ENCODE results near the gene DSCAM.
"Not testable (repeated sequence)": the region's sequence is repeated elsewhere in the genome, so short reads cannot be mapped to it uniquely, and the experiment has no call there.

The DSCAM gene

GRCh38 chr21:40846587-40847411 lies at the start of gene DSCAM:
Gene DSCAM, minus strand, starts transcription at chr21:40847158. Its CDS starts 497 bp downstream, at chr21:40846661.
- DNase-seq: no peak

- not testable (repeated sequence) for DNase-seq
Measured at GRCh38 chr21:40895697-40896096, 48.7 kb upstream of the DSCAM start.

- no peak for DNase-seq
Measured at GRCh38 chr21:40886931-40887330, 40.0 kb upstream of the DSCAM start.

- DNase-seq: no peak
Measured at GRCh38 chr21:40886006-40886405, 39.0 kb upstream of the DSCAM start.

GRCh38 chr21:40882192-40882915 lies 35.4 kb upstream of the DSCAM start:
- DNase-seq: no peak

GRCh38 chr21:40881767-40882166 lies 34.8 kb upstream of the DSCAM start:
- no peak for DNase-seq

GRCh38 chr21:40871099-40871498 lies 24.1 kb upstream of the DSCAM start:
- DNase-seq: no peak

GRCh38 chr21:40863839-40864238 lies 16.9 kb upstream of the DSCAM start:
- DNase-seq: no peak

- no peak for DNase-seq
Measured at GRCh38 chr21:40858517-40858916, 11.6 kb upstream of the DSCAM start.

- no peak for DNase-seq
Measured at GRCh38 chr21:40853956-40854688, 7.2 kb upstream of the DSCAM start.

GRCh38 chr21:40852563-40852962 lies 5.6 kb upstream of the DSCAM start:
- no peak for DNase-seq

- DNase-seq: no peak
Measured at GRCh38 chr21:40851749-40852148, 4.8 kb upstream of the DSCAM start.

GRCh38 chr21:40850071-40850470 lies 3.1 kb upstream of the DSCAM start:
- no peak for DNase-seq

- no peak for DNase-seq
Measured at GRCh38 chr21:40847951-40848350, 993 bp upstream of the DSCAM start.

- no peak for DNase-seq
Measured at GRCh38 chr21:40846103-40846502, 855 bp downstream of the DSCAM start.

GRCh38 chr21:40845441-40845995 lies 1.4 kb downstream of the DSCAM start:
- DNase-seq: no peak

- DNase-seq: no peak
Measured at GRCh38 chr21:40844935-40845334, 2.0 kb downstream of the DSCAM start.

GRCh38 chr21:40842197-40842552 lies 4.8 kb downstream of the DSCAM start:
- DNase-seq: no peak

GRCh38 chr21:40841524-40842196 lies 5.3 kb downstream of the DSCAM start:
- DNase-seq: no peak

- DNase-seq: no peak
Measured at GRCh38 chr21:40840401-40841125, 6.4 kb downstream of the DSCAM start.

GRCh38 chr21:40839521-40839920 lies 7.4 kb downstream of the DSCAM start:
- no peak for DNase-seq

GRCh38 chr21:40837456-40837855 lies 9.5 kb downstream of the DSCAM start:
- DNase-seq: no peak
